Activated CD8-positive, alpha-beta memory T cell treated with anti-CD3 and anti-CD28 coated beads, Interleukin-2, amount 50 U/mL, for 1 hour (primary cell): ENCODE measurements around the gene FAM13C.

ENCODE experiments used
- DNase-seq: peaks from one replicate; pipeline ENCODE4 v3.0.0-alpha.2; 2020; ENCODE audit errors: extremely low read depth

FAM13C gene

GRCh38 chr10:59317066-59317465 lies 45.3 kb downstream of the FAM13C start:
- no peak for DNase-seq

- DNase-seq = no peak
These were observed 46.9 kb downstream of the FAM13C start for GRCh38 chr10:59315465-59315864.

GRCh38 chr10:59314268-59314667 lies 48.1 kb downstream of the FAM13C start:
- DNase-seq = no peak

- no peak for DNase-seq
These were observed 50.1 kb downstream of the FAM13C start for GRCh38 chr10:59312247-59312646.

GRCh38 chr10:59311025-59311424 lies 51.3 kb downstream of the FAM13C start:
- no peak for DNase-seq

- no peak for DNase-seq
These were observed 51.9 kb downstream of the FAM13C start for GRCh38 chr10:59310324-59310914.

- no peak for DNase-seq
These were observed 57.7 kb downstream of the FAM13C start for GRCh38 chr10:59304521-59305097.

GRCh38 chr10:59303018-59303417 lies 59.3 kb downstream of the FAM13C start:
- no peak for DNase-seq

- DNase-seq = no peak
These were observed 60.0 kb downstream of the FAM13C start for GRCh38 chr10:59302381-59302780.

- no peak for DNase-seq
These were observed 61.1 kb downstream of the FAM13C start for GRCh38 chr10:59301067-59301754.

GRCh38 chr10:59300386-59300785 lies 62.0 kb downstream of the FAM13C start:
- DNase-seq = no peak

- DNase-seq = no peak
These were observed 62.4 kb downstream of the FAM13C start for GRCh38 chr10:59299933-59300332.

- no peak for DNase-seq
These were observed 71.9 kb downstream of the FAM13C start for GRCh38 chr10:59290448-59290847.

- no peak for DNase-seq
These were observed 72.5 kb downstream of the FAM13C start for GRCh38 chr10:59289853-59290252.

GRCh38 chr10:59287587-59288255 lies 74.6 kb downstream of the FAM13C start:
- no peak for DNase-seq

- DNase-seq = no peak
These were observed 76.5 kb downstream of the FAM13C start for GRCh38 chr10:59285848-59286247.

- no peak for DNase-seq
These were observed 77.3 kb downstream of the FAM13C start for GRCh38 chr10:59285073-59285472.

- no peak for DNase-seq
These were observed 78.0 kb downstream of the FAM13C start for GRCh38 chr10:59284118-59284975.

GRCh38 chr10:59283456-59284091 lies 78.8 kb downstream of the FAM13C start:
- no peak for DNase-seq

GRCh38 chr10:59281861-59282260 lies 80.5 kb downstream of the FAM13C start:
- DNase-seq = no peak

GRCh38 chr10:59279991-59280505 lies 82.3 kb downstream of the FAM13C start:
- no peak for DNase-seq
